AG08396 (cell line): ENCODE measurements around the gene ZNF668.

Experiments
- DNase-seq: peaks from one replicate; pipeline ENCODE4 v3.0.0; 2012; ENCODE audit warnings: low spot score, mixed read lengths

Gene ZNF668

DNA sequence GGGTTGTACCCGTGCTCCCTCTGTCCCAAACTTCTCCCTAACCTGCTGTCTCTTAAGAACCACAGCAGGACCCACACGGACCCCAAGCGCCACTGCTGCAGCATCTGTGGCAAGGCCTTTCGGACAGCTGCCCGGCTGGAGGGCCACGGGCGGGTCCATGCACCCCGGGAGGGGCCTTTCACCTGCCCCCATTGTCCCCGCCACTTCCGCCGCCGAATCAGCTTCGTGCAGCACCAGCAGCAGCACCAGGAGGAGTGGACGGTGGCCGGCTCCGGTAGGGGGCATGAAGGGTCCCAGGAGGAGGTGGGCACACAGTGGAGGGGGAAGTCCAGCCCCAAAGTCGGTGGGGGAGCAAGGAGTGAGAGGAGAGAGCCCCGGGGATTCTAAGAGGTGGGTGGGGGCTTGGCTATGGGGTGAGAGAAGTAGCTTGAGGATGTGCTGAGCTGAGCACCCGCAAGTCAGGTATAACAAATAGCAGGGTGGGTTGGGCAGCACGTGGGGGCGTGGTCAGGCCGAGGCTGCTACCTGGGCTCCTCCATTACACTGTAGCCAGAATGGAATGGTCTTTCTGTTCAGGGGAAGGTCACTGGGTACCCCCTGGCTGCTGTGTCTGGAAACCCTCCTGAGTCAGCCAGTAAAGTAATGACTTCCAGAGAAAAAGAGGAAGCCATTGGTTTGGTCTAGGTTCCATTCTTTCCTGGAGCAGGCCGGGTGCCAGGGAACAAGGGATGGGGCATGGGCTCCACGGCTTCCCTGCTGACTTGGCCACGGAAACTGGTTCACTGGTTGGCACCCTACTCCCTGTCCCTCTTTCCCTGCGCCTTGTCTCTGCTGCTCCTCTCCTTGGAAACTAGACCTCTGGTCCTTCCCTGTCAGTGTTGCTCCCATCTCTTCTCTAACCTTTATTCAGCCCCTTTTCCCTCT lies 7.7 kb upstream of the ZNF668 start:
- DNase-seq: no peak

DNA sequence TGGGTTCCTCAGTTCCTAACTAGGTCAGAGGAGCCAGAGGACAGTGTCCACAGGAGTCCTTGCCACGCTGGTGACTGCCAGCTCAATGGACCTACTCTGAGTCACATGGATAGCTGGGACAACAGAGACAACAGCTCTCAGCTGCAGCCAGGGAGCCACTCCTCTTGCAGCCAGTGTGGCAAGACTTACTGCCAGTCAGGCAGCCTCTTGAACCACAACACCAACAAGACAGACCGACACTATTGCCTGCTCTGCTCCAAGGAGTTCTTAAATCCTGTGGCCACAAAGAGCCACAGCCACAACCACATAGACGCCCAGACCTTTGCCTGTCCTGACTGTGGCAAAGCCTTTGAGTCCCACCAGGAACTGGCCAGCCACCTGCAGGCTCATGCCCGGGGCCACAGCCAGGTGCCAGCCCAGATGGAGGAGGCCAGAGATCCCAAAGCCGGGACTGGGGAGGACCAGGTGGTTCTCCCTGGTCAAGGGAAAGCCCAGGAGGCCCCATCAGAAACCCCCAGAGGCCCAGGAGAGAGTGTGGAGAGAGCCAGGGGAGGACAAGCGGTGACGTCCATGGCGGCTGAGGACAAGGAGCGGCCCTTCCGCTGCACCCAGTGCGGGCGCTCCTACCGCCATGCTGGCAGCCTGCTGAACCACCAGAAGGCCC lies 6.8 kb upstream of the ZNF668 start:
- no peak for DNase-seq

DNA sequence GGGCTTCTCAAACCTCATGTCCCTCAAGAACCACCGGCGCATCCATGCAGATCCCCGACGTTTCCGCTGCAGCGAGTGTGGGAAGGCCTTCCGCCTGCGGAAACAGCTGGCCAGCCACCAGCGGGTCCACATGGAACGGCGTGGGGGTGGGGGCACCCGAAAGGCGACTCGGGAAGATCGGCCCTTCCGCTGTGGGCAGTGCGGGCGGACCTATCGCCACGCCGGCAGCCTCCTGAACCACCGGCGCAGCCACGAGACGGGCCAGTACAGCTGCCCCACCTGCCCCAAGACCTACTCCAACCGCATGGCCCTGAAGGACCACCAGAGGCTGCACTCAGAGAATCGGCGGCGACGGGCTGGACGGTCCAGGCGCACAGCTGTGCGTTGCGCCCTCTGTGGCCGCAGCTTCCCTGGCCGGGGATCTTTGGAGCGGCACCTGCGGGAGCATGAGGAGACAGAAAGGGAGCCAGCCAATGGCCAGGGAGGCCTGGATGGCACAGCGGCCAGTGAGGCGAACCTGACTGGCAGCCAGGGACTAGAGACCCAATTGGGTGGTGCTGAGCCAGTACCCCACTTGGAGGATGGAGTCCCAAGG lies 6.1 kb upstream of the ZNF668 start:
- DNase-seq: no peak

DNA sequence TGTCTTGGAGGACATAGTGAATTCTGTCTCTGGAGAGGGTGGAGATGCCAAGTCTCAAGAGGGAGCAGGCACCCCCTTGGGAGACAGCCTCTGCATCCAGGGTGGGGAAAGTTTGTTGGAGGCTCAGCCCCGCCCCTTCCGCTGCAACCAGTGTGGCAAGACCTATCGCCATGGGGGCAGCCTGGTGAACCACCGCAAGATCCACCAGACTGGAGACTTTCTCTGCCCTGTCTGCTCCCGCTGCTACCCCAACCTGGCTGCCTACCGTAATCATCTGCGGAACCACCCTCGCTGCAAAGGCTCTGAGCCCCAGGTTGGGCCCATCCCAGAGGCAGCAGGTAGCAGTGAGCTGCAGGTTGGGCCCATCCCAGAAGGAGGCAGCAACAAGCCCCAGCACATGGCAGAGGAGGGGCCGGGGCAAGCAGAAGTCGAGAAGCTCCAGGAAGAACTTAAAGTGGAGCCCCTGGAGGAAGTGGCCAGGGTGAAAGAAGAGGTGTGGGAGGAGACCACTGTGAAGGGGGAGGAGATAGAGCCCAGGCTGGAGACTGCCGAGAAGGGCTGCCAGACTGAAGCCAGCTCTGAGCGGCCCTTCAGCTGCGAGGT lies 5.4 kb upstream of the ZNF668 start:
- no peak for DNase-seq

DNA sequence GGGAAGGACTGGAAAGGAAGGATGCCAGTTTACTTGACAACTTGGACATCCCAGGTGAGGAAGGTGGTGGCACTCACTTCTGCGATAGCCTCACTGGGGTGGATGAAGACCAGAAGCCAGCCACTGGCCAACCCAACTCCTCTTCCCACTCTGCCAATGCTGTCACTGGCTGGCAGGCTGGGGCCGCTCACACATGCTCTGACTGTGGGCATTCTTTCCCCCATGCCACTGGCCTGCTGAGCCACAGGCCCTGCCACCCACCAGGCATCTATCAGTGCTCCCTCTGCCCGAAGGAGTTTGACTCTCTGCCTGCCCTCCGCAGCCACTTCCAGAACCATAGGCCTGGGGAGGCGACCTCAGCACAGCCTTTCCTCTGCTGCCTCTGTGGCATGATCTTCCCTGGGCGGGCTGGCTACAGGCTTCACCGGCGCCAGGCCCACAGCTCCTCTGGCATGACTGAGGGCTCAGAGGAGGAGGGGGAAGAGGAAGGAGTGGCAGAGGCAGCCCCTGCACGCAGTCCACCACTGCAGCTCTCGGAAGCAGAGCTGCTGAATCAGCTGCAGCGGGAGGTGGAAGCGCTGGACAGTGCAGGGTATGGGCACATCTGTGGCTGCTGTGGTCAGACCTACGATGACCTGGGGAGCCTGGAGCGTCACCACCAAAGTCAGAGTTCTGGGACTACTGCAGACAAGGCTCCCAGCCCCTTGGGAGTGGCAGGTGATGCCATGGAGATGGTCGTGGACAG lies 4.7 kb upstream of the ZNF668 start:
- no peak for DNase-seq

DNA sequence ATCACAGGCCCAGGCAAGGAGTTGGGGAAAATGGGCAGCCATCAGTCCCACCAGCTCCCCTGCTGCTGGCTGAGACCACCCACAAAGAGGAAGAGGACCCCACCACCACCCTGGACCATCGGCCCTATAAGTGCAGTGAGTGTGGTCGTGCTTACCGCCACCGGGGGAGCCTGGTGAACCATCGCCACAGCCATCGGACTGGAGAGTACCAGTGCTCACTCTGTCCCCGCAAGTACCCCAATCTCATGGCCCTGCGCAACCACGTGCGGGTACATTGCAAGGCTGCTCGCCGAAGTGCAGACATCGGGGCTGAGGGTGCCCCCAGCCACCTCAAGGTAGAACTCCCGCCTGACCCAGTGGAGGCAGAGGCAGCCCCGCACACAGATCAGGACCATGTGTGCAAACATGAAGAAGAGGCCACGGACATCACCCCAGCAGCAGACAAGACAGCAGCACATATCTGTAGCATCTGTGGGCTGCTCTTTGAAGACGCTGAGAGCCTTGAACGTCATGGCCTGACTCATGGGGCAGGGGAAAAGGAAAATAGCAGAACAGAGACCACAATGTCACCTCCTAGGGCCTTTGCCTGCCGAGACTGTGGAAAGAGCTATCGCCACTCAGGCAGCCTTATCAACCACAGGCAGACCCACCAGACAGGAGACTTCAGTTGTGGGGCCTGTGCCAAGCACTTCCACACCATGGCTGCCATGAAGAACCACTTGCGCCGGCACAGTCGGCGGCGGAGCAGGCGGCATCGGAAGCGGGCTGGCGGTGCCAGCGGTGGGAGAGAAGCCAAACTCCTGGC lies 3.8 kb upstream of the ZNF668 start:
- no peak for DNase-seq

DNA sequence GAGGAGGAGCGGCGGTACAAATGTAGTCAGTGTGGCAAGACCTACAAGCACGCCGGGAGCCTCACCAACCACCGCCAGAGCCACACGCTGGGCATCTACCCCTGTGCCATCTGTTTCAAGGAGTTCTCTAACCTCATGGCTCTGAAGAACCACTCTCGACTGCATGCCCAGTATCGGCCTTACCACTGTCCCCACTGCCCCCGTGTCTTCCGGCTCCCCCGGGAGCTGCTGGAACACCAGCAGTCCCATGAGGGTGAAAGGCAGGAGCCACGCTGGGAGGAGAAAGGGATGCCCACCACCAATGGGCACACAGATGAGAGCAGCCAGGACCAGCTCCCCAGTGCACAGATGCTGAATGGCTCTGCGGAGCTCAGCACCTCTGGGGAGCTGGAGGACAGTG lies 3.0 kb upstream of the ZNF668 start:
- DNase-seq: no peak

DNA sequence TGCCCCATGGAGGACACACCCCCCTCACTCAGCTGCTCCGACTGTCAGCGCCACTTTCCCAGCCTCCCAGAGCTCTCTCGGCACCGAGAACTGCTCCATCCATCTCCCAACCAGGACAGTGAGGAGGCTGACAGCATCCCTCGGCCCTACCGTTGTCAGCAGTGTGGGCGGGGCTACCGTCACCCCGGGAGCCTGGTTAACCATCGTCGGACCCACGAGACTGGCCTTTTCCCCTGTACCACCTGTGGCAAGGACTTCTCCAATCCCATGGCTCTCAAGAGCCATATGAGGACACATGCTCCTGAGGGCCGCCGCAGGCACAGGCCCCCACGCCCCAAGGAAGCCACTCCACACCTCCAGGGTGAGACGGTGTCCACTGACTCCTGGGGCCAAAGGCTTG lies 2.3 kb upstream of the ZNF668 start:
- no peak for DNase-seq

DNA sequence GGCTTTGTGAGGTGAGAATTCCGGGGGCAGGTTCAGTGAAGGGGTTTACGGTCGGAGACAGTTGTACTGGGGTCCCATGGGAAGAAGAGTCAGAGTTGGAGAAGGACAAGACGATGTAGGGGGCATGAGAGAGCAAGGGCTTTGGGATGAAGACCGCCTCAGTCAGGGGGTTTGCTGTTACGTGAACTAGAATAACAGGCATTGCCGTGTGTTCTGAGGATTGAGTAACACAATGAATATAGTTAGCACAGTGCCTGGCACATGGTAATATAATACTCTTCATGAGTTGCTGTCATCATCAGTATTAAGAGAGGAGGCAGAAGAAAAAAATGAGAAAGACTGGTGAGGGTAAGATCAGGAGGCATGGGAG lies 759 bp upstream of the ZNF668 start:
- DNase-seq: no peak

DNA sequence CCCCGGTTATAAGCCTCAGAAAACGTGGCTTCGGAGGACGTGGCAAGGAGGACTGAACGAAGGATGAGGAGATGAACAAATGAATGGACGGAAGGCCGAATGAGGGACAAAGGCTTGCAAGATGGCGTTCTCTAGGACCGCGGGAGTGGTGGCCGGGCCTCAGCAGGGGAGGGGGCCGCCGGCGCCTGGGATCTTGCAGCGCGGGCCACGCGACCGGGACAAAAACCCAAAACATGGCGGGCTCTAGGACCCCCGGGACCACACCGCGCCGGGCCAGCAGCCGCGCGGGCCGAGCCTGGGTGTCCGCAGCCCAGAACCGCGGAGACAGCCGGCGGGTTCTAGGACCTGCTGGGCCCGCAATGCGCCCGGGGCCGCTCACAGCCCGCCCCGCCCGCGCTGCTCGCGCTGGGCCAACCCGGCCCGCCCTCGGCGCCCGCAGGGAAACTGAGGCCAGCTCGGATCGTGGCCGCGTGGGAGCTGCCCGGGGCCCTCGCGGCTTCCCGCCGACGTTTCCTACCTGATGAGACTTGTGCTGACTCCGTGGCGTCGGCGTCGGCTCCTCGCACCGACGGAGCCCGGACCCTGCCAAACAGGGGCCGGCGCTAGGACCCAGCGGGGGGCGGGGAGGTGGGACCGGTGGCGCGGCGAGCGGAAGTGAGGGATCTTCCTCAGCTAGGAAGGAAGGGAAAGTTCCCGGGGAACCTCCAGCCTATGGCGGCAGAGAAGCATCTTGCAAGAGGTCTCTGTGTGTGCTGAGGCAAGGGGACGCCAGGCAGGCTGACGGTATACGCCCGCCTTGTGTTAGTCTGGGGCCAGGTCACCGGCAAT lies 684 bp downstream of the ZNF668 start:
- DNase-seq: peak; percentile 91

DNA sequence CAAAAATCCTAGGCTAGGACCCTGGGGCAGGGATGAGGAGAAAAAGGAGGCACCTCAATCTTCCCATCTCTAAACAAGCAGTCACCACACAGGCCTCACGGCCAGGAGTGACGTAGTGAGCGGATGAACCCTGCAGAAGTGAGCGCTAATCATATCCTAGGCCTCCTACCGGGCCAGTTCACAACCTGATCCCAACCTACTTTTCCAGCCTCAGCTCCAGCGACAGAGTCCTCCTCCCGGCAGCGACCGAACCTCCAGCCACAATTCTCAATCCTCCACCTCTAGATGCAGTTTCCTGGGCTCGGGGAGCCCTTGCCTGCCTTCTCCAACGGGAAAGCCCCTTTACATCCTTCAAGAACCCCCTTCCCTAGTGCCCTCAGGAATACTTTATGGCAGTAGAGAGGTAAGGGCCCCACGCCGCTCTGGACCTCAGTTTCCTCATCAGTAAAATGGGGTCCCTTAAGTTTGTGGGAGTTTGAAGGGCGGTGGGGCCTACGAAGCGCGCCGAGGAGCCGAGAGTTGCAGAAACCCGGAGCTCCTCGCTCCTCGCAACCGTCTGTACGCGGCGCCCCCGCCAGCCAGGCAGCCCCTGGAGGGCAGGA lies 1.4 kb downstream of the ZNF668 start:
- peak; percentile 59 for DNase-seq

DNA sequence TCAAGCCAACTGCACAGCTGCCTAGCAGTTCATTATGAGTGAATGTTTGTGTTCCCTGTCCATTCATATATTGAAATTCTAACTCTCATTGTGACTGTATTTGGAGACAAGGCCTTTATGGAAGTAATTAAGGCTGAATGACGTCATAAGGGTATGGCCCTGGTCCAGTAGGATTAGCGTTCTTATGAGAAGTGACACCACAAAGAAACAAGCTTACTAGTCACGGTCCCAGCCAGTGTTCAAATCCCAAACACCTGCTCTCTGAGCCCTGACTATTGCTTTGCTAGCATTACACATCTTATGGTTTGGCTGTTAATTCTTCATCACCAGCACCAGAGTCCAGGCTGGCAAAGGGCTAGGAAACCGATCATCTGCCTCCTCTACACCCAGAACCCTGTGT lies 2.2 kb downstream of the ZNF668 start:
- peak; percentile 74 for DNase-seq

DNA sequence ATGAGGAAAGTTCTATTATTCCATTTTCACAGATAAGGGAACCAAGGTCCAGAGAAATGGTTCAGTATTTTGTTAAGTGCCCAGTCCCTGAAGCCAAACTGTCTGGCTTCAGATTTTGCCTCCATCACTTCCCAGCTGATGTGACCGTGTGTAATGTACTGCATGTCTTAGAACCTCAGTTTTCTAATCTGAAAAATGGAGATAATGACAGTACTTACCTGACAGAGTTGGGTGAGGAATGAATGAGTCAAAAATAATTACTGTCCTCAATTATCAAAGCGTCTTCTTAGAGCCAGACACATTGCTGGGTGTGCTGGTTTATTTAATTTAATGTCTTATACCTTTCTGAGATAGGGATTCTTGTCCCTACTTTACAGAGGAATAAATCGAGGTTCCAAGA lies 6.7 kb downstream of the ZNF668 start:
- DNase-seq: no peak

DNA sequence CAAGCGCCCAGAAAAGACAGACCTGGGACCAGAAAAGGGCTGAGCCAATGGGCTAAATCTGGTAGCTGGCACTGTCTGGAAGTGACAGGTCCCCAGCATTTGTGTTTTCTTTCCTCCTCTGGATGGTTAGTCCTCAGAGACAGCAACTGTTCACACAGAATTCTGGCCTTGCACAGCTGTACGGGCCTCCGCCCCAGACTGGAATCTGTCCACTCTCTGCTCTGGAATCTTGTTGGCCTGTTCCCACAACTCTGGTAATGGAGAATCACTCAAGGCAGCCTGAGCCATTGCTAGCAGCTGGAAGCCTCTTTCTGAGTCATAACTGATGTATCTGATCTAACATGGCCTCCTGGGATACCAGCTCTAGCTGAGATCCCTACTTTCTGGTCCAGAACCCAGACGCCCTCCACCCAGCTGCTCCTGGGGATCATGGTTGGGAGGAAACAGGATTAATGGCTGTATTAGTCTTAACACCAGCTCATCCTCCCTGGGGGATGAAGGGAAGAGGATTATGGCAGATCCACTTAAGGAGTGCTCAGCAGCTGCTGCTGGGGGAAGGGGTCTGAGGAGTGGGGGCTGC lies 9.1 kb downstream of the ZNF668 start:
- DNase-seq: peak; percentile 97

DNA sequence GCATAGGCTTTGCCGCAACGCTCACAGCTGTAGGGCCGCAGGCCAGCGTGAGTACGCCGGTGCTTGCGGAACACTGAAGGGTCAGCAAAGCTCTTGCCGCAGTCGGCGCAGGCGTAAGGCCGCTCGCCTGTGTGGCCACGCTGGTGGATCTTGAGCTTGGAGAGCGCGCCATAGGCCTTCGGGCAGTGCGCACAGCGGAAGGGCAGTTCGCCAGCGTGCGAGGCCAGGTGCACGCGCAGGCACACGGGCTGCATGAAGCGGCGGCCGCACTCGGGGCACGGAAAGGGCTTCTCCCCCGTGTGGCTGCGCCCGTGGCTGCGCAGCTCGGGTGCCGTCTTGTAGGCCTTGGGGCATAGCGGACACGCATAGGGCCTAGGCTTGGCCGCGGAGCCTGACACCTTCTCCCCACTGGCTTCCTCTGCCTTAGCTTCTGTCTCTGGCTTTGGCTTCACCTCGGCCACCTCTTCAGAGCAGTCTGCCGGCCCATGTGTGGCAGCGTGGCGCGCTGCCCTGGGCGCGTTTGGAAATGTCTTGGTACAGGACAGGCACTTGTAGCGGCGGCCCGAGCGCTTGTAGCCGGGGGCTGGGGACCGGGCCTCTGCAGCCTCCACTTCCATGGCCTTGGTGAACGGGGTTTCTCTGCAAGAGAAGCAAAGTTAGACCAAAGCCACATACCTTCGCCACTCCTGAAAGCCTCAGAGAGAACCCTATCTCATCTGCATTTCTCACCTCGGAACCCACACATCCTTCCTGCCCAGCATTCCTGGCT lies 10.0 kb downstream of the ZNF668 start:
- no peak for DNase-seq

DNA sequence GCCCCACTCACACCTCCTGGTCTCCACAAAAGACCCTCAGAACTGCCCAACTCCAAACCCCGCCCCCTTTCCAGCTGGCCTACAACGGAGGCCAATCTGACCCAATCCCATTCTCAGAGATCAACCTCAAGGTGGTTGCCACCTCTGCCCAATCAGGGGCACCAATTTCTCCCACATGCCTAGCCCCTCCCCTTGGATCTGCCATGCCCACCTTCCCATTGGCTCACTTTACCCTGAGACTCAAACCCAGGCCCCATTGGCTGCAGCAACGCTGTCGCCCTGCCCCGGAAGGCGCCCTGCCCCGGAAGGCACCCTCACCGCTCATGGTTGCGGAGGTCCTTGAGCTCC lies 10.6 kb downstream of the ZNF668 start:
- DNase-seq: no peak

DNA sequence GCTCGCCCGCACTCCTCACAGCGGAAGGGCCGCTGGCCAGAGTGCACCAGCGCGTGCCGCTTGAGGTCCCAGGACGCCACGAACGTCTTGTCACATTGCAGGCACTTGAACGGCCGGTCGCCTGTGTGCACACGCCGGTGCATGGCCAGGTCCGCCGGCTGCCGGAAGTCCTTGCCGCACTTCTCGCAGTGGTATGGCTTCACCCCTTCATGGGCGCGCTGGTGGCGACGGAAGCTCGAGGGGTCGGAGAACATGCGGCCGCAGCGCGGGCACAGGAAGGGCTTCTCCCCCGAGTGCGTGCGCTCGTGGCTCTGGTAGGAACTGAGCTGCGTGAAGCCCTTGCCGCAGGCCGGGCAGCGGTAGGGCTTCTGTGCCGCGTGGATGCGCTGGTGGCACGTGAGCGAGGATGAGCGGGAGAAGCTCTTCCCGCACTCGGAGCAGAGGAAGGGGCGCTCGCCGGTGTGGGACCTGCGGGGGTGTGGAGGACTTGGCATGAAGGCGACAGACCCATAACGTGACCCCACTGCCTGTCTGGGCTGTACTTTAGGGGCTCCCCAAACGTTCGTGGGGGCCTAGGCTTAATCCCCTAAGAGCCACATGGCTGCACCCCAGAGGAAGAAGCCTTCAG lies 12.1 kb downstream of the ZNF668 start:
- no peak for DNase-seq

DNA sequence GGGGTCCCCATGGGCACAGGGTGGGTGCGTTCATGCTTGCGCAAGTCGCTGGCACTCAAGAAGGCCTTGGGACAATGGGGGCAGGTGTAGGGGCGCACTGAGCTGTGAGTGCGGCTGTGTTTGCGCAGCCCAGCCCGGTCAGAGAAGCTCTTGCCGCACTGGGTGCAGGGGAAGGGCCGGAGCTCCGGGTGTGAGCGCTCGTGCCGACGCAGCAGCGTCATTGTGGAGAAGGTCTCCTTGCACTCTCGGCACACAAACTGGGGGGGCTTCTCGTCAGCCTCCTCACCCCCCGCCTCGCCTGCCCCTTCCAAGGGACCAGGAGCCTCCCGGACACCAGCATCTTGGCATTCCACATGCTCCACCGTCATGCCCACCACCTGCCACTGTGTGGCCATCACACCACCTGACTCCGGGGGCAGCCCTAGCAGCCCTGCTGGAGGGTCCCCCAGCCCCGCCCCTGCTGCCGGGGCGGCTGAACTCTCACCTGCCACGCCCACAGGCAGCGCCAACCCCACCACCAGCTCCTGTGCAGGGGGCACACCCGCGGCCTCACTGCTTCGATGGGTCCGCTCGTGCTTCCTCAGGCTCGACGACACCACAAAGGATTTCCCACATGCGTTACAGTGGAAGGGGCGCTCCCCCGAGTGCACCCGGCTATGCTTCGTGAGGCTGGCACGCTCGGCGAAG lies 12.8 kb downstream of the ZNF668 start:
- no peak for DNase-seq
